WTC11 (cell line): ENCODE results near the gene DERA.
"Not testable (repeated sequence)": the region's sequence is repeated elsewhere in the genome, so short reads cannot be mapped to it uniquely, and the experiment has no call there.

Experiments used
- ATF1 ChIP-seq: sonication (generic); formaldehyde crosslinking; IDR thresholded peaks from 2 replicates; pipeline ENCODE4 v1.8.1; 2023; ENCODE audit warnings: mild to moderate bottlenecking, moderate library complexity, missing genetic modification reagents
- CREB1 ChIP-seq: sonication (generic); formaldehyde crosslinking; IDR thresholded peaks from 2 replicates; pipeline ENCODE4 v1.8.0; 2023; ENCODE audit warnings: mild to moderate bottlenecking, missing genetic modification reagents
- CTCF ChIP-seq: fragments of 200-600 bp; IDR thresholded peaks from 2 replicates; pipeline ENCODE4 v1.8.0; 2022; ENCODE audit warnings: antibody characterized with exemption
- E2F1 ChIP-seq: sonication (generic); formaldehyde crosslinking; IDR thresholded peaks from 2 replicates; pipeline ENCODE4 v1.8.0; 2022; ENCODE audit warnings: mild to moderate bottlenecking, missing genetic modification reagents
- E2F4 ChIP-seq: sonication (generic); formaldehyde crosslinking; IDR thresholded peaks from 2 replicates; pipeline ENCODE4 v1.8.1; 2022; ENCODE audit warnings: low read depth, mild to moderate bottlenecking, moderate library complexity, missing genetic modification reagents, borderline replicate concordance
- ELF4 ChIP-seq: sonication (generic); formaldehyde crosslinking; IDR thresholded peaks from 2 replicates; pipeline ENCODE4 v1.8.1; 2022; ENCODE audit warnings: low read depth, mild to moderate bottlenecking, moderate library complexity, missing genetic modification reagents
- ETV6 ChIP-seq: sonication (generic); formaldehyde crosslinking; IDR thresholded peaks from 2 replicates; pipeline ENCODE4 v1.8.1; 2022; ENCODE audit warnings: mild to moderate bottlenecking, missing genetic modification reagents
- FOXJ3 ChIP-seq: sonication (generic); formaldehyde crosslinking; IDR thresholded peaks from 2 replicates; pipeline ENCODE4 v1.9.0; 2021; ENCODE audit warnings: missing genetic modification reagents, mild to moderate bottlenecking, borderline replicate concordance
- IRF2 ChIP-seq: sonication (generic); formaldehyde crosslinking; IDR thresholded peaks from 2 replicates; pipeline ENCODE4 v1.8.0; 2022; ENCODE audit warnings: low read depth, missing genetic modification reagents, borderline replicate concordance
- SP1 ChIP-seq: sonication (generic); formaldehyde crosslinking; conservative IDR thresholded peaks from 2 replicates; pipeline ENCODE4 v1.8.1; 2022; ENCODE audit warnings: missing genetic modification reagents
- ZBTB43 ChIP-seq: sonication (generic); formaldehyde crosslinking; IDR thresholded peaks from 2 replicates; pipeline ENCODE4 v1.8.1; 2023; ENCODE audit warnings: mild to moderate bottlenecking, missing genetic modification reagents
- ZNF121 ChIP-seq: sonication (generic); formaldehyde crosslinking; IDR thresholded peaks from 2 replicates; pipeline ENCODE4 v1.8.0; 2023; ENCODE audit warnings: missing genetic modification reagents
- ZNF263 ChIP-seq: sonication (generic); formaldehyde crosslinking; IDR thresholded peaks from 2 replicates; pipeline ENCODE4 v1.8.1; 2022; ENCODE audit warnings: low read depth, mild to moderate bottlenecking, moderate library complexity, missing genetic modification reagents
- ZNF416 ChIP-seq: fragments of 250-450 bp; sonication (Bioruptor Pico); IDR thresholded peaks from 2 replicates; pipeline ENCODE4 v1.9.0; 2021; ENCODE audit warnings: mild to moderate bottlenecking, inconsistent platforms

GRCh38 chr12:15943519-15943918, 32.4 kb downstream of the DERA start:
- not testable (repeated sequence) for TF ChIP-seq E2F4; CTCF; ELF4 (CRISPR knock-in tag); IRF2 (CRISPR knock-in tag); ZBTB43 (CRISPR knock-in tag); SP1 (CRISPR knock-in tag); FOXJ3 (CRISPR knock-in tag); ZNF263; ETV6 (CRISPR knock-in tag); ZNF416 (CRISPR knock-in tag); CREB1 (CRISPR knock-in tag); ZNF121 (CRISPR knock-in tag); ATF1 (CRISPR knock-in tag); E2F1 (CRISPR knock-in tag)
